GM12864 (cell line): ENCODE measurements around the gene BPIFA1.

Experiments used
- DNase-seq: peaks from one replicate; pipeline ENCODE4 v3.0.0-alpha.2; 2011; ENCODE audit warnings: low read depth
- H3K4me3 ChIP-seq: 2 replicates; pipeline ENCODE4 v1.5.1; 2011; ENCODE audit warnings: mild to moderate bottlenecking, low read depth, low read length, control low read depth
- TF ChIP-seq, protein P1 (sequence below): IDR thresholded peaks from 2 replicates; pipeline ENCODE4 v1.5.1; 2011; ENCODE audit warnings: low read depth, mild to moderate bottlenecking, moderate library complexity, low read length, control low read depth, inconsistent platforms; ENCODE audit errors: missing control alignments

Gene BPIFA1

DNA sequence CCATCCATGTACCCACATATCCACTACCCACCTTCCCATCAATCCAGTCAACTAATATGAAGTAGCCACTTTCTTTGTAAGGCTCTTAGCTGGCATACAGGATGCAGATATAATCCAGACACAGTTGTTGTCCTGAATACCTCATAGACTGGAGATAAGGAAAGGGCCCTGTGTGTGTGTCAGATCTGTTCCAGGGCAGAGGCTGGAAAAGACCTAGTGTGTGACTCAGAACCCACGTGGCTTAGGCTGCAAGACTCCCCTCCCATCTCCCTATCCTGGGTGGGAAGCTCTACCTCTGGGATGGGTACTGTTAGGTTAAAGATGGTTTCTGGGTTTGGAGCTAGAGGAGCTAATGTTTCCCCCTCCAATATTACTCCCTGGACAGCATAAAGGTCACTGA lies 3.6 kb downstream of the BPIFA1 start:
- no peak overlapping the region for H3K4me3 ChIP-seq
- TF ChIP-seq, protein P1, sequence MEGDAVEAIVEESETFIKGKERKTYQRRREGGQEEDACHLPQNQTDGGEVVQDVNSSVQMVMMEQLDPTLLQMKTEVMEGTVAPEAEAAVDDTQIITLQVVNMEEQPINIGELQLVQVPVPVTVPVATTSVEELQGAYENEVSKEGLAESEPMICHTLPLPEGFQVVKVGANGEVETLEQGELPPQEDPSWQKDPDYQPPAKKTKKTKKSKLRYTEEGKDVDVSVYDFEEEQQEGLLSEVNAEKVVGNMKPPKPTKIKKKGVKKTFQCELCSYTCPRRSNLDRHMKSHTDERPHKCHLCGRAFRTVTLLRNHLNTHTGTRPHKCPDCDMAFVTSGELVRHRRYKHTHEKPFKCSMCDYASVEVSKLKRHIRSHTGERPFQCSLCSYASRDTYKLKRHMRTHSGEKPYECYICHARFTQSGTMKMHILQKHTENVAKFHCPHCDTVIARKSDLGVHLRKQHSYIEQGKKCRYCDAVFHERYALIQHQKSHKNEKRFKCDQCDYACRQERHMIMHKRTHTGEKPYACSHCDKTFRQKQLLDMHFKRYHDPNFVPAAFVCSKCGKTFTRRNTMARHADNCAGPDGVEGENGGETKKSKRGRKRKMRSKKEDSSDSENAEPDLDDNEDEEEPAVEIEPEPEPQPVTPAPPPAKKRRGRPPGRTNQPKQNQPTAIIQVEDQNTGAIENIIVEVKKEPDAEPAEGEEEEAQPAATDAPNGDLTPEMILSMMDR: no peak
- no peak for DNase-seq

DNA sequence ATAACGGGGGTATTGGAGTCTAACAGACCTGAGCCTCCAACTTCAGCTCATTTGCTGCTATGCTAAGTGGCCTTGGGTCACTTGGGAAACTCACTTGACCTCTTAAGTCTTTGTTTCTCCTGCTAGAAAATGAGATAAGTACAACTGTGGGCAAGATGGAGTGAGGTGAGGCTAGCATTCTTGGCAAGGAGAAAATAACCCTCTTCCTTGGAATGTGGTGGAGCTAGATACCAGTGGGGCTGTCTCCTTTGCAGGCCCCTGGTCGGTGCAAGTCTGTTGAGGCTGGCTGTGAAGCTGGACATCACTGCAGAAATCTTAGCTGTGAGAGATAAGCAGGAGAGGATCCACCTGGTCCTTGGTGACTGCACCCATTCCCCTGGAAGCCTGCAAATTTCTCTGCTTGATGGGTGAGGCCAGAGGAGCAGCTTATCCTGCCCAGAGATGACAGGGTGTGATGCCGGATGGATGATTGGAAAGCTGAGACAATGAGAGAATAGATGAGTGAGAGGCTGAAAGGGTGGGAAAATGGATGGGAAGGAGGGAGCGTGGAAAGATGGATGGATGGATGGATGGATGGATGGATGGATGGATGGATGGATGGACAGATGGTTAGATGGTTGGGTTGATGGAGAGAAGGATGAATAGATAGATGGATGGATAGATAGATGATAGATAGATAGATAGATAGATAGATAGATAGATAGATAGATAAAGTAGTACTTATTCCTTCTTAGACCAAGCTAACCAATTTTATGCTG lies 4.4 kb downstream of the BPIFA1 start:
- TF ChIP-seq, protein P1: no peak
- DNase-seq: no peak
- no peak overlapping the region for H3K4me3 ChIP-seq

DNA sequence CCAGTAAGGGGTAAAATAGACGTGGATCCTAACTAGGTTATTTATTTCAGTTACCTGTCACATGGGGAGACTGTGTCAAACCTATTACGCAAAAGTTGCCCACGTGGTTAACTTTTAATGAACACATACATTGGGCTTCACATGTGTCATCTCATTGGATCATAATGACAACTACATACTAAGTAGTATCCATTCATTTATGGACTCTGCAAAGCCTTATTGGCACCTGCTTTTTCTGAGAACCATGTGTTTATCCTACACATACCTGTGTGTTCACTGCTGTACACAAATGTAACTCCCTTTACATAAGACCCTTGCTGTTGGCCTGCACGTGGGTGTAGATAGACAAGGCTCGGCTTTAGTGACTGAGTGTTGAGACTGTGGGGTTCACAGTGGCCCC lies 5.1 kb downstream of the BPIFA1 start:
- DNase-seq: no peak
- no peak overlapping the region for H3K4me3 ChIP-seq
- TF ChIP-seq, protein P1: no peak

DNA sequence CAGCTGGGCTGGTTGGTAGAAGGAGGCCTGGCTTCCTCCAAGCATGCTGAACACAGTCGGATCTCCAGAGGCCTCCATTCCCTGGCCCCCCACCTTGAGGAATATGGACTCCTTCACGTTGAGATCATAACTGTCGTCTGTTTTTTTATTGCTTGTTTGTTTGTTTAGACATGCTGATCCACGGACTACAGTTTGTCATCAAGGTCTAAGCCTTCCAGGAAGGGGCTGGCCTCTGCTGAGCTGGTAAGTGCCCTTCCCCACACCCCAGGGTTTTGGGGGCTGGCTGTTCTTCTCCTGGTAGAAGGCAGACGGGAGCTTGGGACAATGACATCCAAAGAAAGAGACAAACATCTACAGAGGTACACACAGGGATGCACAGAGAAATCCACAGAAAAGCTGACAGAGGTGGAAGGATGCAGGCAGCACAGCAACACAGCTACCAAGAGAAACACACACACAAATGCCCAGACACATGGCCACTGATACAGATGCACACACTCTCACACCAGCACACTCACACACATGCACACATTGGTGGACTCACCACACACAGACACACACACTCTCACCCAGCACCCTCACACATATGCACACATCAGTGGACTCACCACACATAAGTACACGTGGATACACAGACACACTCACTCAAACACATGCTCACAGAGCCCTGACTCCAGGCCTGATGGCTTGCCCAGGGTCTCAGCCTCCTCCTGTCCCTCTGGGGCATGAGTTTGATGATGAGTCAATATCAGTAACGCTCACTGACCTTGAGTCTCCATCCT lies 6.7 kb downstream of the BPIFA1 start:
- TF ChIP-seq, protein P1: no peak
- H3K4me3 ChIP-seq: no peak overlapping the region
- no peak for DNase-seq

DNA sequence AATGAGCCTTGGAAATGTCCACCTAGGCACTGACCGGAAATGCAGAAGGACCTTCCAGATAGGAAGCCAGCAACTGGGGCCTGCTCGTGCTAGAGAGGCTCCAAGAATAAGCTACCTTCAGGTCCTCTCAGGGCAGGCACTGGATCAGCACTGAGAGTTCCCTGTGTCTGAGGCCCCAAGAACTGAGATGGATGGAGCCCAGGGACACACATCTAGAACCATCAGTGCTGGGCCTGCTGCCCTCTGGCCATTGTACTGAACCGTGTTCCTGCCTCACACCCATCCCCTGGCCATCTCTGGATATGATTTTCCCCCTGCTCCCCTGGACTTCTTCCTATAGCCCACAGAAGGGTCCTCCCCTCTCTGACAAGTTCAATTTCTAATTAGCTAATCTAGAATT lies 10.3 kb downstream of the BPIFA1 start:
- TF ChIP-seq, protein P1: no peak
- no peak for DNase-seq
- H3K4me3 ChIP-seq: no peak overlapping the region

DNA sequence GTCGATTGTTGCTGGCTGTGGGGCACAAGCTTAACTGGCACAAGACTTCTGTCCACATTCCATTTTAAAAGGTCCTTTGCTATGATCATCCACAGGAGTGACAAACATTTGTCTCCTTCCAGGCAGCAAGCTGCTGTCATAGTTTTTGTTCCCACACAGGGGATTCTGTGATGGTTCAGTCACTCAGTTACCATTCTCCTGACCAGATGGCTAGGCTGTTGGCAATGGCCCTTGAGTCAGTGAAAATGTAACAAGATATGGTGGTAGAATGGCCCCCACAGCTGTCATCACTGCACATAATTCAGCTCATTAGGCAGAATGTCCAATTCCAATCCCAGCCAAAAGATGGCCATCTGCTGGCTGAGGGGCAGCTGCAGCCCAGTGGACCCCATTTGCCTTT lies 13.7 kb downstream of the BPIFA1 start:
- no peak for DNase-seq

More for the DNA sequence above, 13.7 kb downstream of the BPIFA1 start:
- H3K4me3 ChIP-seq: no peak overlapping the region
- TF ChIP-seq, protein P1: no peak
